ENCODE measurements around the gene FKBP1B.

DNA sequence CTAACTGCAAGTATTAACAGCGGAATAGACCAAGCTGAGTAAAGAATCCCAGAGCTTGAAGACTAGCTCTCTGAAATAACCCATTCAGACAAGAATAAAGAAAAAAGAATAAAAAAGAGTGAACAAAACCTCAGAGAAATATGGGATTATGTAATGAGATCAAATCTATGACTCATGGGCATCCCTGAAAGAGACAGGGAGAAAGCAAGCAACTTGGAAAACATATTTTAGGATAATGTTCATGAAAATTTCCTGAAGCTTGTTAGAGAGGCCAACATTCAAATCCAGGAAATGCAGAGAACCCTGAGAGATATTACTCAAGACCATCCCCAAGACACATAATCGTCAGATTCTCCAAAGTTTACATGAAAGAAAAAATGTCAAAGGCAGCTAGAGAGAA is 56.3 kb downstream of the FKBP1B start:
- TF ChIP-seq POLR2A (IDR thresholded peaks at IDR 0.05; ENCODE audit: low read length) (no peak), GATA1 (IDR thresholded peaks at IDR 0.05; ENCODE audit: low read depth, low read length) (no peak)
